ENCODE data around the gene KNDC1.

- TF ChIP-seq, protein P1, sequence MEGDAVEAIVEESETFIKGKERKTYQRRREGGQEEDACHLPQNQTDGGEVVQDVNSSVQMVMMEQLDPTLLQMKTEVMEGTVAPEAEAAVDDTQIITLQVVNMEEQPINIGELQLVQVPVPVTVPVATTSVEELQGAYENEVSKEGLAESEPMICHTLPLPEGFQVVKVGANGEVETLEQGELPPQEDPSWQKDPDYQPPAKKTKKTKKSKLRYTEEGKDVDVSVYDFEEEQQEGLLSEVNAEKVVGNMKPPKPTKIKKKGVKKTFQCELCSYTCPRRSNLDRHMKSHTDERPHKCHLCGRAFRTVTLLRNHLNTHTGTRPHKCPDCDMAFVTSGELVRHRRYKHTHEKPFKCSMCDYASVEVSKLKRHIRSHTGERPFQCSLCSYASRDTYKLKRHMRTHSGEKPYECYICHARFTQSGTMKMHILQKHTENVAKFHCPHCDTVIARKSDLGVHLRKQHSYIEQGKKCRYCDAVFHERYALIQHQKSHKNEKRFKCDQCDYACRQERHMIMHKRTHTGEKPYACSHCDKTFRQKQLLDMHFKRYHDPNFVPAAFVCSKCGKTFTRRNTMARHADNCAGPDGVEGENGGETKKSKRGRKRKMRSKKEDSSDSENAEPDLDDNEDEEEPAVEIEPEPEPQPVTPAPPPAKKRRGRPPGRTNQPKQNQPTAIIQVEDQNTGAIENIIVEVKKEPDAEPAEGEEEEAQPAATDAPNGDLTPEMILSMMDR (IDR thresholded peaks at IDR 0.05; ENCODE audit: low read depth, low read length) = no peak
- no peak for TF ChIP-seq EZH2phosphoT487 (IDR thresholded peaks at IDR 0.05; ENCODE audit: low read depth)
These were observed 110.2 kb downstream of the KNDC1 start for GRCh38 chr10:133270204-133270603.
